Thoracic aorta endothelial cell (primary cell): Measurements from ENCODE around the gene IL17REL. TPM values are rescaled to one million over a fixed set of nuclear protein-coding genes. Genes with fewer than 3 reads are reported as not detected.
A peak's percentile ranks its signal among the peaks of the same experiment; 100 is the strongest.

ENCODE experiments used
- small RNA-seq: library from RNA; depleted of rRNA; stranded (forward); fragments of <200 nt; gene quantifications from one replicate; pipeline ENCODE3, GENCODE V24; 2012
- total RNA-seq: library from RNA; depleted of rRNA; stranded (reverse); fragments of >200 nt; gene quantifications from 2 replicates; pipeline ENCODE4 v1.2.3, GENCODE V29; 2012

IL17REL gene
- total RNA-seq, result 0.13 and 0.22 TPM in 2 replicates

GRCh38 chr22:50012211-50013181, at the start of gene IL17REL:
Gene IL17REL (minus strand): TSS chr22:50012765. CDS start chr22:50012646, 119 bp downstream.

GRCh38 chr22:50058061-50058905, 45.7 kb upstream of the IL17REL start, which contains the start of gene TTLL8:
Gene TTLL8 (minus strand): TSS chr22:50058298.

GRCh38 chr22:49960159-49961004, 52.2 kb downstream of the IL17REL start, which contains the start of gene PIM3:
Gene PIM3 (plus strand): TSS chr22:49960772. CDS start chr22:49960948, 176 bp downstream.

Small RNAs within 50 kb of the gene (small RNA-seq; reads per million reads assigned to genes)
- gene MIR6821, result 3.2 reads per million, percentile 67 among the genes with 10 or more reads in this experiment

Other genes with a start within 250 kb of the IL17REL start
- 27.1 and 34.6 TPM in 2 replicates for gene BRD1, start 184.9 kb downstream of the IL17REL start, total RNA-seq
- gene ZBED4, start 158.9 kb downstream of the IL17REL start, total RNA-seq, result 21.5 and 25.2 TPM in 2 replicates
- gene ALG12, start 94.3 kb downstream of the IL17REL start, total RNA-seq, result 9.3 and 14.1 TPM in 2 replicates
- gene CRELD2, start 94.1 kb downstream of the IL17REL start, total RNA-seq, result 29.4 and 42.7 TPM in 2 replicates
- gene PIM3, start 52.0 kb downstream of the IL17REL start, total RNA-seq, result 104 and 136 TPM in 2 replicates
- gene TTLL8, start 45.5 kb upstream of the IL17REL start, total RNA-seq, result not detected in 2 replicates
- gene MLC1, start 72.7 kb upstream of the IL17REL start, total RNA-seq, result not detected in 2 replicates
- 20.2 and 44.9 TPM in 2 replicates for gene MOV10L1, start 77.2 kb upstream of the IL17REL start, total RNA-seq
- 1.7 TPM in 2 replicates for gene PANX2, start 158.0 kb upstream of the IL17REL start, total RNA-seq
- 30.6 and 36.8 TPM in 2 replicates for gene TRABD, start 173.1 kb upstream of the IL17REL start, total RNA-seq
- gene SELENOO, start 188.2 kb upstream of the IL17REL start, total RNA-seq, result 18.5 and 21.0 TPM in 2 replicates
- gene TUBGCP6, start 232.3 kb upstream of the IL17REL start, total RNA-seq, result 28.3 and 28.7 TPM in 2 replicates
- gene HDAC10, start 238.5 kb upstream of the IL17REL start, total RNA-seq, result 17.0 and 17.4 TPM in 2 replicates
- 40.8 and 49.9 TPM in 2 replicates for gene MAPK12, start 248.9 kb upstream of the IL17REL start, total RNA-seq